K562 (cell line): ENCODE measurements around the gene CARD9. TPM values are rescaled to one million over a fixed set of nuclear protein-coding genes. Genes with fewer than 3 reads are reported as not detected.

Experiments used
- CHD1 ChIP-seq: fragments of 200-600 bp; sonication (generic); IDR thresholded peaks from one replicate; pipeline ENCODE4 v1.6.1; 2012; ENCODE audit warnings: mild to moderate bottlenecking, moderate library complexity, low read length, inconsistent platforms
- DPF2 ChIP-seq: fragments of 450-650 bp; IDR thresholded peaks from 2 replicates; pipeline ENCODE4 v1.6.1; 2016
- LARP7 ChIP-seq: fragments of 450-650 bp; IDR thresholded peaks from 2 replicates; pipeline ENCODE4 v1.6.1; 2016
- PCBP1 ChIP-seq: fragments of 200-400 bp; formaldehyde crosslinking; IDR thresholded peaks from 2 replicates; pipeline ENCODE4 v1.6.1; 2018; ENCODE audit warnings: mild to moderate bottlenecking, low read depth, low read length; ENCODE audit not compliant: poor library complexity, severe bottlenecking
- PRDM10 ChIP-seq: fragments of 450-650 bp; IDR thresholded peaks from 2 replicates; pipeline ENCODE4 v1.6.1; 2018; ENCODE audit not compliant: partially characterized antibody
- SP2 ChIP-seq: IDR thresholded peaks from 2 replicates; pipeline ENCODE4 v1.6.1; 2011; ENCODE audit warnings: mild to moderate bottlenecking, low read depth, low read length, moderate library complexity; ENCODE audit not compliant: poor library complexity, severe bottlenecking; ENCODE audit errors: extremely low read depth
- SRSF3 ChIP-seq: fragments of 200-400 bp; formaldehyde crosslinking; IDR thresholded peaks from 2 replicates; pipeline ENCODE4 v1.6.1; 2016; ENCODE audit warnings: mild to moderate bottlenecking, low read length, moderate library complexity; ENCODE audit not compliant: insufficient read depth
- TFAP4 ChIP-seq: sonication (generic); formaldehyde crosslinking; IDR thresholded peaks from 2 replicates; pipeline ENCODE4 v1.8.0; 2022; ENCODE audit warnings: missing genetic modification reagents, mild to moderate bottlenecking, moderate library complexity, borderline replicate concordance
- TOE1 ChIP-seq, 2 experiments: fragments of 450-650 bp in 1 of 2; sonication (generic) in 1 of 2; formaldehyde crosslinking in 1 of 2; IDR thresholded peaks; 2 replicates each; pipeline versions ENCODE4 v1.7.1 to v1.8.0; 2016 to 2022; ENCODE audit warnings: borderline replicate concordance in 2 of 2, mild to moderate bottlenecking in 2 of 2, antibody characterized with exemption in 1 of 2, inconsistent platforms in 1 of 2, low read depth in 1 of 2, missing genetic modification reagents in 1 of 2, moderate library complexity in 1 of 2
- ZNF212 ChIP-seq: fragments of 450-650 bp; formaldehyde crosslinking; IDR thresholded peaks from 2 replicates; pipeline ENCODE4 v1.4.0; 2020; ENCODE audit warnings: mild to moderate bottlenecking
- ZNF696 ChIP-seq: fragments of 250-450 bp; sonication (Bioruptor Pico); conservative IDR thresholded peaks from 2 replicates; pipeline ENCODE4 v1.4.0; 2020; ENCODE audit warnings: mild to moderate bottlenecking, moderate library complexity
- ZNF79 ChIP-seq: fragments of 250-450 bp; sonication (Bioruptor Pico); IDR thresholded peaks from 2 replicates; pipeline ENCODE4 v1.4.0; 2020; ENCODE audit warnings: low read depth, mild to moderate bottlenecking, moderate library complexity
- polyA plus RNA-seq, 8 experiments: library from polyadenylated mRNA; depleted of rRNA in 4 of 8; stranded (reverse) in 5 of 8; unstranded in 3 of 8; fragments of >200 nt; fragmentation: Nextera tagmentation in 2 of 8; fragmentation: Illumina TruSeq in 1 of 8; extraction: Ambion mirVana in 2 of 8; extraction: Trizol in 1 of 8; gene quantifications; 2 replicates each; pipeline versions ENCODE4 v1.2.1 to v1.2.3, GENCODE V29; 2011 to 2014; ENCODE audit warnings: inconsistent platforms in 1 of 8, missing spikeins in 1 of 8
- total RNA-seq, 7 experiments: library from RNA; depleted of rRNA in 6 of 7; stranded (reverse); fragments of >200 nt in 6 of 7; fragmentation: Illumina TruSeq in 2 of 7; extraction: Trizol in 2 of 7; gene quantifications; 2 replicates each; pipeline versions ENCODE4 v1.2.1 to v1.2.3, GENCODE V29; 2011 to 2021; ENCODE audit warnings: low replicate concordance in 1 of 7
- TF ChIP-seq, protein P1 (sequence below), 2 experiments: fragments of 450-650 bp; IDR thresholded peaks; 2 replicates each; pipeline ENCODE4 v1.6.1; 2016; ENCODE audit warnings: mild to moderate bottlenecking in 2 of 2, borderline replicate concordance in 1 of 2, low read depth in 1 of 2, moderate library complexity in 1 of 2

Gene CARD9
- total and polyA plus RNA-seq, 9 of the 15 experiments (the other 6 are each of a cell fraction or from before 2014, with no cell fraction given), result 1.7 to 53.0 (median 9.7) TPM

DNA sequence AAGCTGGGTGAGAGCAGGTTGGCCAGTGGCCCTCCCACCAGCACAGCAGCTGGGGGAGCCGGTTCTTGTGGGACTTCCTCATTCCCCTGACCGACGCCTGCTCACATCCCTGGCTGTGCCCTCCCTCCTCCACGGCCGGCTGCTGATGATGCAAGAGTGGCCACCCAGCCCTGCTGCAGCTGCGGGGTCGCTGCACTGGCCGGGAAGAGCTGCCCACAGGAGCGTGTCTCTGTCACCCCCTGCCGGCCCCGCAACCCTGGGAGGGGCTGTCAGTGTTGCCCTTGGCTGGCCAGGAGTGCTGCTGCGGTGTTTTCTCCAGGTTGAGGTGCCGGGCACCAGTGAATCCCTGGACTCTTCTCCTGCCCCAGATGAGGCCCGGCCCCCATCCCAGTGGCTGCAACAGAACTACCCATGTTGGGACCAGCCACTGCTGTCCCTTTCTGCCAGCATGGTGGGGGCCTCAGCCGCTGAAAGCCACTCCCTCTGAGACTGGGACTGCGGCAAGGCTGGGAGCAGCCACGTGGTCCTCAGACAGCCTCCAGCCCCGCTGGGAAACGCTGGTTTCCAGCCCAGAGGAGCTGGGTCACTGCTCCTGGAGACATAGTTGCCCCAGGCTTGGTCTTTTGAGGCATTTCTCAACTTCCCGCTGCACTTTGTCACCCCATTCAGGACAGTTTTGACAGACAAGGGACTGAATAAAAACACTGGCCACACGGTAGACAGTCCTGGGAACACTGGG is 739 bp downstream of the CARD9 start (continued):
- TF ChIP-seq, protein P1, sequence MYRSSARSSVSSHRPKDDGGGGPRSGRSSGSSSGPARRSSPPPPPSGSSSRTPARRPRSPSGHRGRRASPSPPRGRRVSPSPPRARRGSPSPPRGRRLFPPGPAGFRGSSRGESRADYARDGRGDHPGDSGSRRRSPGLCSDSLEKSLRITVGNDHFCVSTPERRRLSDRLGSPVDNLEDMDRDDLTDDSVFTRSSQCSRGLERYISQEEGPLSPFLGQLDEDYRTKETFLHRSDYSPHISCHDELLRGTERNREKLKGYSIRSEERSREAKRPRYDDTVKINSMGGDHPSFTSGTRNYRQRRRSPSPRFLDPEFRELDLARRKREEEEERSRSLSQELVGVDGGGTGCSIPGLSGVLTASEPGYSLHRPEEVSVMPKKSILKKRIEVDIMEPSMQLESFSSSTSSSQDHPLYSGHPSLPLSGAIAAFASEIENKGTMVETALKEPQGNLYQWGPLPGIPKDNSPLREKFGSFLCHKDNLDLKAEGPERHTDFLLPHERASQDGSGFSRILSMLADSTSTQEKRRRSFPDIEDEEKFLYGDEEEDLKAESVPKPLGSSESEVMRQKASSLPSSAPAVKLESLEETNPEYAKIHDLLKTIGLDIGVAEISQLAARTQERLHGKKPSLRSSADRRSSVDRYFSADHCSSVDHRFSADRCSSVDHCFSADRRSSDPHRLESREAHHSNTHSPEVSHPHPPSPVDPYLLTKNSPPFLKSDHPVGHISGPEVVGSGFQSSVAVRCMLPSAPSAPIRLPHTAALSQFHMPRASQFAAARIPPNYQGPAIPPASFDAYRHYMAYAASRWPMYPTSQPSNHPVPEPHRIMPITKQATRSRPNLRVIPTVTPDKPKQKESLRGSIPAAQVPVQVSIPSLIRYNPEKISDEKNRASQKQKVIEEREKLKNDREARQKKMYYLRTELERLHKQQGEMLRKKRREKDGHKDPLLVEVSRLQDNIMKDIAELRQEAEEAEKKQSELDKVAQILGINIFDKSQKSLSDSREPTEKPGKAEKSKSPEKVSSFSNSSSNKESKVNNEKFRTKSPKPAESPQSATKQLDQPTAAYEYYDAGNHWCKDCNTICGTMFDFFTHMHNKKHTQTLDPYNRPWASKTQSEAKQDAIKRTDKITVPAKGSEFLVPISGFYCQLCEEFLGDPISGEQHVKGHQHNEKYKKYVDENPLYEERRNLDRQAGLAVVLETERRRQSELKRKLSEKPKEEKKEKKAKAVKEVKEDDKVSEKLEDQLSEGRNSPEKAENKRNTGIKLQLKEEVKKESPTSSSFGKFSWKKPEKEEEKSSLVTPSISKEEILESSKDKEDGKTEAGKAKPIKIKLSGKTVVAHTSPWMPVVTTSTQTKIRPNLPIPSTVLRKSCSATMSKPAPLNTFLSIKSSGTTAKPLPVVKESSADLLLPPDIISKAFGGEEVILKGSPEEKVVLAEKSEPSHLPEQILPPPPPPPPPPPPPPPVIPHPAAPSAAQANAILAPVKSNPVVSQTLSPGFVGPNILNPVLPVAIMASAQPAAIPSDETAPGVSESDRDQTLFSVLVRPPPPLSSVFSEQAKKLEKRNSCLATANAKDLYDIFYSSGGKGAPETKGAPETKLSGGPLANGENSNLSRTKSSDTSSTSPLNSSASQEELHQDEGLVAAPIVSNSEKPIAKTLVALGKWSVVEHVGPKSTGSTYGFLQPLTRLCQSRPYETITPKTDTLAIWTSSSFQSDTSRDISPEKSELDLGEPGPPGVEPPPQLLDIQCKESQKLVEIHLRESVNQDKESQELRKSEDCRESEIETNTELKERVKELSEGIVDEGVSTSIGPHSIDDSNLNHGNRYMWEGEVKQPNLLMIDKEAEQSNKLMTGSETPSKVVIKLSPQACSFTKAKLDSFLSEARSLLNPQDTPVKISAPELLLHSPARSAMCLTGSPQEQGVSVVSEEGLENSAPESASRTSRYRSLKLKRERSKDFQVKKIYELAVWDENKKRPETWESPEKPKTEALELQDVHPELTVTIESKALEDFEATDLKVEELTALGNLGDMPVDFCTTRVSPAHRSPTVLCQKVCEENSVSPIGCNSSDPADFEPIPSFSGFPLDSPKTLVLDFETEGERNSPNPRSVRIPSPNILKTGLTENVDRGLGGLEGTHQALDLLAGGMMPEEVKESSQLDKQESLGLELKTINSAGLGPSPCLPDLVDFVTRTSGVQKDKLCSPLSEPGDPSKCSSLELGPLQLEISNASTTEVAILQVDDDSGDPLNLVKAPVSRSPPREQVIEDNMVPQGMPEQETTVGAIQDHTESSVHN (IDR thresholded peaks at IDR 0.05; ENCODE audit: borderline replicate concordance in 1 of 2, low read depth in 1 of 2), result peak in 1 of 2 experiments; percentile 77; a peak in 1 of 4 replicates
- no peak for TF ChIP-seq ZNF696 (CRISPR knock-in tag)
- peak; percentile 79; the same call in 1 of the 2 replicates for TF ChIP-seq SRSF3
- peak; percentile 31 for TF ChIP-seq PCBP1
- TF ChIP-seq ZNF212, result no peak
- no peak for TF ChIP-seq DPF2
- TF ChIP-seq SP2, result no peak
- TF ChIP-seq LARP7, result 0 out of 2 replicates have a peak, but pooled peaks have one; percentile 15
- TF ChIP-seq CHD1, result peak; percentile 26
- peak; percentile 46 for TF ChIP-seq PRDM10
- no peak for TF ChIP-seq ZNF79 (CRISPR knock-in tag)
- peak; percentile 96 for TF ChIP-seq TFAP4 (CRISPR knock-in tag)
- peak; percentile 33; the same call in 1 of the 2 replicates for TF ChIP-seq TOE1 (IDR thresholded peaks at IDR 0.05; ENCODE audit: borderline replicate concordance)
- no peak for TF ChIP-seq TOE1 (CRISPR knock-in tag; IDR thresholded peaks at IDR 0.05; ENCODE audit: borderline replicate concordance, low read depth)
